T1000 (cell line): ENCODE measurements around the gene AKR1C2.
"Not testable (repeated sequence)": the region's sequence is repeated elsewhere in the genome, so short reads cannot be mapped to it uniquely, and the experiment has no call there.

Experiments used
- DNase-seq: peaks from one replicate; lab custom pipeline; 2025; ENCODE audit warnings: mixed read lengths; lab: John Stamatoyannopoulos, UW

AKR1C2 gene

GRCh38 chr10:4988000-4988641 lies 15.5 kb downstream of the AKR1C2 start:
- DNase-seq, result not testable (repeated sequence)

DNA sequence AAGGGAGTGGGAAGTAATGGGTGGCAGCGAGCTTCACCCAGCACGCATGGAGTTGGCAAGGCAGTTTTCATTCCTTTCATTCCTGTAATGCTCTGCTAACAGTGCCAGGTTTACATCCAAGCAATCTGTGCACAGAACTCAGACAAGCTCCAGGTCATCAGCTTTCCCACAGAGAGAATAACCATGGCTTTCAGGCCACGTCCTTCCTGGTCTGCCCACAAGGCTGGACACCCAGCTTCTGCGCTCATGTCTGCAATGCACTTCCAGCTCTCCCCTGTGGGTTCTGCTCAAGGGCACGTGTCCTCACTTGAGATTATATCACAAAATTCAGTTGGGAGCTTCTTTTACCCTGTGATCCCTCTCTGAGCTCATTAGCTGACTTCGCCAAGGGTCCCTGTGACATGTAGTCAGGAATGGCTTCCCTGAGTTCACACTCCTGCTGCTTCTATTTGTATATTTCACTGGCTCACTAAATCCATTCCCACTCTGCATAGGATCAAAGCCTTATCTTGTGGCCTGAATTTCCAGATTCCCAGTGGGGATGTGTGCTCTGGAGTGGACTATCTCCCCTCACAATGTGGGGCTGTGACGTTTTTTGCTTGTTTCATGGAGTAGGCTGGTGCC lies 18.6 kb downstream of the AKR1C2 start:
- DNase-seq, result no peak

- no peak for DNase-seq
Observed at GRCh38 chr10:4984223-4984622, 19.4 kb downstream of the AKR1C2 start.

GRCh38 chr10:4983615-4984216 lies 19.9 kb downstream of the AKR1C2 start:
- DNase-seq, result no peak

- DNase-seq, result no peak
Observed at GRCh38 chr10:4982764-4983226, 20.9 kb downstream of the AKR1C2 start.

GRCh38 chr10:4981722-4982471 lies 21.8 kb downstream of the AKR1C2 start:
- no peak for DNase-seq

DNA sequence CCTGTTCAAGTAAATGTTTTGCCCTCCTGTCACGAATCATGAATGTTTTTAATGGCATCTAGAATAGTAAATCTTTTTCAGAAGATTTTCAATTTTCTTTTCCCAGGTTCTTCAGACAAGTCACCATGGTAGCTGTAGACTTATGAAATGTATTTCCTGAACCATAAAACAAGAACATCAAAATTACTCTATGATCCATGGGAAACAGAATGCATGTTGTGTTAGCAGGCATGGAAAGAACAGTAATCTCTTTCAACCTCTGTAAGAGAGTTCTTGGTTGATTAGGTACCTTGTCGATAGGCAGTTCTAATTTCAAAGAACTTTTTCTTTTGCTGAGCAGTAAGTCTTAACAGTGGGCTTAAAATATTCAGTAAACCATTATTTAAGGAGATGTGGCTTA lies 22.9 kb downstream of the AKR1C2 start:
- no peak for DNase-seq

DNA sequence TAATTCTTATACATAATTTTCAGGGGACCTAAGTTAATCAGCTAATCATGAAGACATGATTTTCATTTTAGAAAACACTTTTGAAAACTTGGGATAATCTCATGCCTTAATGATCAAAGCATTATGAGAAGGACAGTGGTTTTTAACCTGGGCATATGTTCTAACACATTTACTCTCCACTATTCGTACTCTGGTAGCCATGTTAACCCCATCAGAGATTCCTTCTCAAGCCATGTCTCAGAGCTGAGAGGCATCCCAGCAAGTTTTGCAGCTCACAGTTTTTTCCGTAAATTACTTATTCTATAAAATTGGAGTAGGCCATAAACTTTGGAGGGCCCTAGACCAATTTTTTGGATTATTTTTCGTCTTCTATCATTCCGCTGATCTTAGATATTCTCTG lies 24.8 kb downstream of the AKR1C2 start:
- DNase-seq, result no peak

DNA sequence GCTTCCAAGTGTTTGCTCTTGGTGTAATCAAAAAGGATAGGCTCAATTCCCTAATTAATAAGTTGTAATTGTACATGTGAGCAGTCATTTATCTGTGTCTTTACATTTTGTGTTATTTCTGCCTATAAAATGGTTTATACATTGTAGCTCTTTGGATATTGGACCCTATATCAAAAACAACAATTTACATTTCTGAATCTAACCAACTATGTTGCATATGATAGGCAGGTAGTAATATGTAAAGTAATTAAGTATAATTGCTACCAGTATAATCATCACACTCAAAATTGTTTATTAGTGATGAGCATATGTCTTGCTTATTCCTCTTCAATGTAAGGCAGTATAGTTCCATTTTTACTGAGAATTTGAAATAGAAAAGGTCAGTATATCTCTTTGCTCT lies 26.6 kb downstream of the AKR1C2 start:
- no peak for DNase-seq

DNA sequence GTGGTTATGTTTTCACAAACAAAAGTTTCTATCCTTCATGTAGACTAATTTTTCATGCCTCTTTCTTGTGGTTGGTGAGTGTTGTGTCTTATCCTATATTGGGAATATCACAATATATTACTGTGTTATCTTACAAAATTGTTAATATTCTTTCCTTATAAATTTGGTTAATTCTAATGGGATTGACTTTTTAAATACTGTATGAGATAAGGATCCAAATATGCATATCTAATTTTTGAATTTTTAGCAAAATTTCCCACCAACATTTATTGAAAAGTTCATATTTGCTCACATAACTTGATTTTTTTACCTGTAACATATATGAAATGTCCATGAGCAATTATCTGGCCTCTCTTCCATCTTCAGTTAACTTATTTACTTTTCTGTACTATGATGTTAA lies 29.3 kb downstream of the AKR1C2 start:
- not testable (repeated sequence) for DNase-seq

GRCh38 chr10:4973294-4973693 lies 30.4 kb downstream of the AKR1C2 start:
- DNase-seq, result not testable (repeated sequence)

- DNase-seq, result not testable (repeated sequence)
Observed at GRCh38 chr10:4972369-4973142, 31.1 kb downstream of the AKR1C2 start.

DNA sequence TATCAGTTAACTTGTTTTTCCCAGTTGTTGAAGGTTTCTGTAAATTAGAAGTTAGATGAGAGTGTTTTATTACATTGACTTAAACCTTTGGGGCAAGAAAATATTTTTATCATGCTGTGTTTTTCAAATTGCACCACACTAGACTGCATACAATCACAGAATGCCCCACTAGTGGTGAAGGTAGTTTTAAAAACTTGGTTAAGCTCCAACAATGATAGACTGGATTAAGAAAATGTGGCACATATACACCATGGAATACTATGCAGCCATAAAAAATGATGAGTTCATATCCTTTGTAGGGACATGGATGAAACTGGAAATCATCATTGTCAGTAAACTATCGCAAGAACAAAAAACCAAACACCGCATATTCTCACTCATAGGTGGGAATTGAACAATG lies 33.3 kb downstream of the AKR1C2 start:
- DNase-seq, result not testable (repeated sequence)

GRCh38 chr10:4969289-4969688 lies 34.4 kb downstream of the AKR1C2 start:
- not testable (repeated sequence) for DNase-seq

DNA sequence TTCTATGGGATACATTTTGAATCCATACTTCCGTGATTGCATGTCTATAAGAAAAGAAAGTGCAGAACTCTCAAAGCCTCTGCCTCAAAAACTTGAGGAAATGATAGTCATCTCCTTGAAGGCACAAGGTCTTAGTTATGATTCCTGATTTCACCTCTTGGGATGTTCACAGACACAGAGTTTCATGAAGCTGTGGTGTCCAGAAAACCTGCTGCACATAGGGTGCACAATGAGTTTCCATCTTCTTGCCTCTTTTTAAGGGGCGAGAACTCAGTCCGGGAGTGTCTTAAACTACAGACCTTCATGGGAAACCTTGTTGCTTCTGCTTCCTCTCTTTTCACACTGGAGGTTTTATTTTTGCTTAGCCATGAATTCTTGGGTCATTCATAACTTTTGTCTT lies 36.5 kb downstream of the AKR1C2 start:
- not testable (repeated sequence) for DNase-seq

DNA sequence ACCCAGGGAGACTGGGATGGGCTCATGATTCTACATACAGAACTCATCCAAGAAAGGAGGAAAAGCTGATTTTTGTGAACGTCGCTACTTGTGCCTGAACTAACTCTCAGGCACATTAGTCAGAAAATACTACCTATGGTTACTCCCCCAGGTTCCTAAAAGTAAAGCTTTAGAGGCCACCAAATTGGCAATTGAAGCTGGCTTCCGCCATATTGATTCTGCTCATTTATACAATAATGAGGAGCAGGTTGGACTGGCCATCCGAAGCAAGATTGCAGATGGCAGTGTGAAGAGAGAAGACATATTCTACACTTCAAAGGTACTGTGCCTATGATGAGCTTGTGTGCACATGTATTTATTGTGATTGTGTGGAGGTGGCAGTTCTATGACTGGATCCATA lies 37.9 kb downstream of the AKR1C2 start:
- not testable (repeated sequence) for DNase-seq

DNA sequence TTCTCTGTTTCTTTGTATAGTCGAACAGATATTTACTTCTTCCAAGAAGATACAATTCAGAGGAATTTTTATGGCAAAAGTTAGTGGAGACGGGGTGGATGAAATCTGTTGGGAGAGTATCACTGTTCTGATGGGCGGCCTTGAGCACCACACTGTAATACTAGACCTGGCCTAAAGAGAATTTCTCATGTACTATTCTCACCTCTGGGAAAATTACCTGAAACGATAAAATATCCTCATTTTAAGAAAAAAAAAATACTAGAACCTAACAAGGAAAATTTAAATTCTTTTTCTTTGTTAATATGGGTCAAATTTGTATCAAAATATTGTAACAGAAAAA lies 39.9 kb downstream of the AKR1C2 start:
- DNase-seq, result not testable (repeated sequence)

DNA sequence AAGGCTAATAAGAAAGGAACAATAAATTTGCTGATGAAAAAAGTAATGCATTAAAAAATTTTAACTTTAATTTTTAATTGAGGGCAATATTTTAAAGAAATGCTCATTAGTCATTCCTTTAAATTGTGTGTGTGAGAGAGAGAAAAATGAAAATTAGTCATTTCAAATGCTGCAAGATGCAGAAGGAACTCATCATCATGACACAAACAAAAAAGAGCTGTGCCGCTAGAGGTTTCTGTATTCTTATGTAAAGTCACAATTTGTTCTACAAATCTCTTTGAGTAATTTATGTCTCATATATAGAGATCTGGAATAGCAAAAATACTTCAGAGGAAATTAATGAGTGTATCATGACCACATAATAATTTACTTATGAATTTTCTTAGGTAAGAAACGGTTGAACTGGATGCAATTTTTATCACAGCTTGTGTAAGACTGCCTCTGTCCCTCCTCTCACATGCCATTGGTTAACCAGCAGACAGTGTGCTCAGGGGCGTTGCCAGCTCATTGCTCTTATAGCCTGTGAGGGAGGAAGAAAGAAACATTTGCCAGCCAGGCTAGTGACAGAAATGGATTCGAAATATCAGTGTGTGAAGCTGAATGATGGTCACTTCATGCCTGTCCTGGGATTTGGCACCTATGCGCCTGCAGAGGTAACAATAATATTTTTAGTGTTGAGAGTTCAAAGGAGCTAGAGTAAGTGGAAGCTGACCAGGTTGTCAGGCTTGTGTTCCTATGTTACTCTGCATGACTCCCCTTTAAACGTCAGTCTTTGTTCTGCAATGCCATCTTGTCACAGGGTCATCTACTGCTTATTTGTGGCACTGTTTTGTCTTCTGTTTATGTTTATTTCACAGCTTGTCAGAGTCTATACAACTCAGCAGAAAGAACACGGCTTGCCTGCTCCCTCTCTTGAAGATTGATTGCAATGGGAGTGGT lies 40.5 kb downstream of the AKR1C2 start, which contains the start of gene AKR1C1:
Gene AKR1C1 (plus strand): TSS at position 540 of the 939 bp plus-strand sequence. CDS start 30 bp downstream, at position 570.
- DNase-seq, result not testable (repeated sequence)

- not testable (repeated sequence) for DNase-seq
Observed at GRCh38 chr10:4962308-4962707, 41.3 kb downstream of the AKR1C2 start.

GRCh38 chr10:4961558-4961957 lies 42.1 kb downstream of the AKR1C2 start:
- DNase-seq, result not testable (repeated sequence)
